Neural progenitor cell (in vitro differentiated cells): ENCODE measurements around the gene GNAQ. TPM values are rescaled to one million over a fixed set of nuclear protein-coding genes. Genes with fewer than 3 reads are reported as not detected.

Experiments used
- DNase-seq: peaks from one replicate; pipeline ENCODE4 v3.0.0-alpha.2; 2016; ENCODE audit warnings: low spot score
- H2AFZ ChIP-seq: fragments of 200-600 bp; sonication (generic); replicated peaks from 2 replicates; pipeline ENCODE4 v1.6.1; 2016; ENCODE audit warnings: antibody characterized with exemption
- H3F3A ChIP-seq: fragments of 200-600 bp; sonication (generic); 2 replicates; pipeline ENCODE4 v1.6.1; 2016; ENCODE audit warnings: antibody characterized with exemption, low read depth
- H3K27ac ChIP-seq: fragments of 200-600 bp; sonication (generic); 2 replicates; pipeline ENCODE4 v1.5.1; 2016; ENCODE audit warnings: mild to moderate bottlenecking
- H3K27me3 ChIP-seq: fragments of 200-600 bp; sonication (generic); 2 replicates; pipeline ENCODE4 v1.6.1; 2016; ENCODE audit warnings: mild to moderate bottlenecking, moderate library complexity
- H3K36me3 ChIP-seq: fragments of 200-600 bp; sonication (generic); 2 replicates; pipeline ENCODE4 v1.5.1; 2016
- H3K4me1 ChIP-seq: fragments of 200-600 bp; sonication (generic); 2 replicates; pipeline ENCODE4 v1.6.1; 2016; ENCODE audit warnings: mixed run types
- H3K4me2 ChIP-seq: fragments of 200-600 bp; sonication (generic); 2 replicates; pipeline ENCODE4 v1.6.1; 2016
- H3K4me3 ChIP-seq: fragments of 200-600 bp; sonication (generic); 2 replicates; pipeline ENCODE4 v1.5.1; 2016
- H3K79me2 ChIP-seq: fragments of 200-600 bp; sonication (generic); 2 replicates; pipeline ENCODE4 v1.6.1; 2016; ENCODE audit warnings: low read depth
- H3K9ac ChIP-seq: fragments of 200-600 bp; sonication (generic); 2 replicates; pipeline ENCODE4 v1.6.1; 2016
- H3K9me3 ChIP-seq: fragments of 200-600 bp; sonication (generic); 2 replicates; pipeline ENCODE4 v1.5.1; 2016; ENCODE audit warnings: low read depth
- H4K20me1 ChIP-seq: fragments of 200-600 bp; sonication (generic); 2 replicates; pipeline ENCODE4 v1.6.1; 2016; ENCODE audit warnings: low read depth
- H3K27ac Mint-ChIP-seq: 3 replicates; pipeline ENCODE4 v1.8.0; 2021; ENCODE audit warnings: mixed read lengths
- H3K27me3 Mint-ChIP-seq: 2 replicates; pipeline ENCODE4 v1.8.0; 2022; ENCODE audit warnings: low read depth, mild to moderate bottlenecking, inconsistent platforms, moderate library complexity, mixed read lengths; ENCODE audit not compliant: insufficient read depth
- H3K36me3 Mint-ChIP-seq: 3 replicates; pipeline ENCODE4 v1.8.0; 2021; ENCODE audit warnings: mixed read lengths
- H3K4me1 Mint-ChIP-seq: 3 replicates; pipeline ENCODE4 v1.8.0; 2021; ENCODE audit warnings: mixed read lengths
- H3K4me3 Mint-ChIP-seq: 3 replicates; pipeline ENCODE4 v1.8.0; 2021; ENCODE audit warnings: mild to moderate bottlenecking, moderate library complexity, mixed read lengths
- H3K9me3 Mint-ChIP-seq: 3 replicates; pipeline ENCODE4 v1.8.0; 2020; ENCODE audit warnings: mixed read lengths
- CTCF ChIP-seq: fragments of 200-600 bp; sonication (generic); IDR thresholded peaks from 2 replicates; pipeline ENCODE4 v1.5.1; 2017; ENCODE audit warnings: antibody characterized with exemption, mild to moderate bottlenecking
- EZH2 ChIP-seq: fragments of 200-600 bp; sonication (generic); IDR thresholded peaks from 2 replicates; pipeline ENCODE4 v1.6.1; 2017; ENCODE audit warnings: antibody characterized with exemption, mild to moderate bottlenecking, moderate library complexity
- EZH2phosphoT487 ChIP-seq: fragments of 200-600 bp; sonication (generic); IDR thresholded peaks from 2 replicates; pipeline ENCODE4 v1.6.1; 2017; ENCODE audit warnings: antibody characterized with exemption
- total RNA-seq: library from RNA; depleted of rRNA; stranded (reverse); fragments of >200 nt; gene quantifications from 2 replicates; pipeline ENCODE4 v1.2.3, GENCODE V29; 2015; ENCODE audit warnings: low replicate concordance

GNAQ gene
- total RNA-seq, 1 donor from 2014 or later = 87.9 TPM

- Mint-ChIP-seq H3K36me3 (no peaks in the 10 kb centered on the region), H3K27ac (no peak overlapping the region), H3K27me3 (peaks cover 6% of the 10 kb centered on the region), H3K4me3 (no peak overlapping the region), H3K9me3 (no peaks in the 10 kb centered on the region), H3K4me1 (peaks cover 26% of the 10 kb centered on the region)
- Histone ChIP-seq H3K4me3 (no peak overlapping the region), H3K27ac (no peak overlapping the region), H3F3A (peaks cover 23% of the 10 kb centered on the region), H3K27me3 (no peaks in the 10 kb centered on the region), H4K20me1 (peaks cover 18% of the 10 kb centered on the region), H3K79me2 (peaks cover 21% of the 10 kb centered on the region), H3K9ac (no peak overlapping the region), H3K4me2 (no peak overlapping the region), H3K36me3 (no peaks in the 10 kb centered on the region), H3K9me3 (no peaks in the 10 kb centered on the region), H2AFZ (no peak overlapping the region), H3K4me1 (peaks cover 16% of the 10 kb centered on the region)
- no peak for DNase-seq
- no peak for TF ChIP-seq EZH2
- TF ChIP-seq EZH2phosphoT487 = no peak
- no peak for TF ChIP-seq CTCF
Observed at GRCh38 chr9:78033870-78034269, 2.3 kb upstream of the GNAQ start.

DNA sequence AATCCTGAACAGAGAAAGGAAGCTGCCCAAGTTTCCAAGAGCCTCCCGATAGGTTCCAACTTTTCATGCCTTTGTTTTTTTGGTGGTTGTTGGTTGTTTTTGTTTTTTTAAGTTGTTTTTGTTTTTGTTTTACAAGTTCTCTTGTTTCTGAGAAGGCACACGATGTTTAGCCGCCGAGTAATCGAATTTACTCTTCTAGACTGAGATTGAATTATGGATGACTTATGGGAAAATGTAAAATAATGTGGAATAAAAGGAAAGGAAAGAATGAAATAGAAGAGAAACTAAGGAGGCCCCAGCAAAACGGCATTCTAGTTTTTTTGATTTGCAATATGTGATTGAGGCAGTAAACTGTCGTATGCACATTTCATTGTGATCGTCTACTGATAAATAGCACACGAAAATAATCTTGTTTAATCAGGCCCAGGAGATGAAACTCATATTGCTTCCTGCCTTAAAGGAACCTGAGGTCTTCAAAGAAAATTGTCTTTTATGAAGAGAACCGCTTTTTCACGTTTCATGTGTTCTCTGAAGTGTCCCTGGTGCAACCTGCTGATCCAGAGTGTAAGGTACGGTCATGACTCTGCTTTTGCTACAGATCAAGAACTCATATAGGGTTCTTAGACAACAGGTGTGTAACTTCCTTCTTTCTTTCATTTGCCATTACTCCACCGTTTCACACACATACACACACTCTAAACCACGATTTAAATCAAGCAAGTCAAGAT lies 1.3 kb upstream of the GNAQ start:
- Histone ChIP-seq H3K4me3 (peak overlapping the region; percentile 92), H3K27ac (peak overlapping the region; percentile 95), H3K4me1 (peaks cover 24% of the 10 kb centered on the region), H3K79me2 (peaks cover 31% of the 10 kb centered on the region), H4K20me1 (peaks cover 28% of the 10 kb centered on the region), H3K9me3 (no peaks in the 10 kb centered on the region), H2AFZ (peak overlapping the region; percentile 78), H3K4me2 (peak overlapping the region; percentile 81), H3K36me3 (no peaks in the 10 kb centered on the region), H3F3A (peaks cover 26% of the 10 kb centered on the region), H3K27me3 (no peaks in the 10 kb centered on the region), H3K9ac (peak overlapping the region; percentile 62)
- peak overlapping the region; percentile 98 for H3K27ac Mint-ChIP-seq
- H3K4me3 Mint-ChIP-seq = peak overlapping the region; percentile 97
- TF ChIP-seq EZH2 = no peak
- no peak for TF ChIP-seq EZH2phosphoT487
- TF ChIP-seq CTCF = no peak
- H3K9me3 Mint-ChIP-seq = no peaks in the 10 kb centered on the region
- peaks cover 30% of the 10 kb centered on the region for H3K4me1 Mint-ChIP-seq
- no peaks in the 10 kb centered on the region for H3K36me3 Mint-ChIP-seq
- peaks cover 6% of the 10 kb centered on the region for H3K27me3 Mint-ChIP-seq
- no peak for DNase-seq

DNA sequence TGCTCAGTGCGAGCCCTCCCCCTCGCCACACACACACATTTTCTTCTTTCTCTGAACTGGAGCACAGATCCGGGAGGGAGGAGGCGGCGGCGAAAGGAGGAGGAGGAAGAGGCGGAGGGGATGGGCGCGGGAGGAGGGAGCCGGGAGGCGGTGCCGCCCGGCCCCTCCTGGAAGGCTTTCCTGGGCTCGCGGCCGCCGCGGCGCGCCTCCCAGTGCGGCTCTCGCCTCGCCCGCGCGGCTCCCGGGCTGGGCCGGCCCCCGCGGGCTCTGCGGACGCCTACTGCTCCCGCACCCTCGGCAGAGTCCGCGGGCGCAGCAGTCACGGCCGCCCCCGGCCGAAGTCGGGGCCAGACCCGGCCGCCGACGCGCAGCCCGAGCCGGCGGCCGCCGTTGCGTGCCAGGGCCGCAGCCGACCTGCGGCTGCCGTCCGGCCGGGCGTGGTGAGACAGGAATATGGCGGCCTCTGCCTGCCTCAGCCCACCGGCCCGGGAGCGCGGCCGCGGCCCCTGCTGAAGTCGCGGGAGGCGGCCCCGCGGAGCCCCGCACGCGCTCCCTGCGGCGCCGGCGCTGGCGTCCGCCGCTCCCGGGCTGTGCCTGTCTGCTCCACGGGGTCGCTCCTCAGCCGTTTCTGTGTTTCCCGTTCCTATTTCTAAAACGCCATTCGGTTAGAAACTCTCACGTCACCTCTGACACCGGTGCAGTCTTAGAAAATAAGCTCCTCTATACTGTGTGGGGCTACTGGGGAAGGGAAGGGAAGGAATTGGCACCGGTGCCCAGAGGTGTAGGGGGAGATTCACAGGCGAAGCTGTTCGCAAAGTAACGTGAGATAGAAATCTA lies 500 bp upstream of the GNAQ start:
- peaks cover 2% of the 10 kb centered on the region for H3K36me3 Mint-ChIP-seq
- H3K4me3 Mint-ChIP-seq = peak overlapping the region; percentile 97
- Histone ChIP-seq H3K4me1 (peaks cover 24% of the 10 kb centered on the region), H4K20me1 (peaks cover 36% of the 10 kb centered on the region), H3K4me2 (peak overlapping the region; percentile 81), H3K36me3 (no peaks in the 10 kb centered on the region), H3K79me2 (peaks cover 39% of the 10 kb centered on the region), H3K4me3 (peak overlapping the region; percentile 92), H2AFZ (peak overlapping the region; percentile 78), H3K27ac (peak overlapping the region; percentile 95), H3K9ac (peak overlapping the region; percentile 62), H3K27me3 (no peaks in the 10 kb centered on the region), H3K9me3 (no peaks in the 10 kb centered on the region), H3F3A (peaks cover 26% of the 10 kb centered on the region)
- DNase-seq = peak; percentile 95
- H3K27ac Mint-ChIP-seq = peak overlapping the region; percentile 98
- H3K9me3 Mint-ChIP-seq = no peaks in the 10 kb centered on the region
- TF ChIP-seq EZH2phosphoT487 = no peak
- TF ChIP-seq CTCF = no peak
- no peak for TF ChIP-seq EZH2
- H3K4me1 Mint-ChIP-seq = peaks cover 28% of the 10 kb centered on the region
- peaks cover 6% of the 10 kb centered on the region for H3K27me3 Mint-ChIP-seq
